GM12872 (cell line): ENCODE results near the gene SPON1.

Experiments
- CTCF ChIP-seq: IDR thresholded peaks from 3 replicates; pipeline ENCODE4 v1.5.1; 2011; ENCODE audit warnings: low read depth, mild to moderate bottlenecking, low read length, moderate library complexity; ENCODE audit not compliant: insufficient read depth

SPON1 gene

GRCh38 chr11:14148653-14149273 lies 186.2 kb downstream of the SPON1 start:
- peak; percentile 60; the same call in 2 of the 3 replicates for TF ChIP-seq CTCF

- TF ChIP-seq CTCF, result no peak
These were observed 187.2 kb downstream of the SPON1 start for GRCh38 chr11:14149683-14150082.

GRCh38 chr11:14150878-14151277 lies 188.4 kb downstream of the SPON1 start:
- no peak for TF ChIP-seq CTCF

- no peak for TF ChIP-seq CTCF
These were observed 195.9 kb downstream of the SPON1 start for GRCh38 chr11:14158393-14158792.

- no peak for TF ChIP-seq CTCF
These were observed 201.1 kb downstream of the SPON1 start for GRCh38 chr11:14163576-14163975.

- TF ChIP-seq CTCF, result no peak
These were observed 216.7 kb downstream of the SPON1 start for GRCh38 chr11:14179116-14179820.

GRCh38 chr11:14181121-14181520 lies 218.6 kb downstream of the SPON1 start:
- no peak for TF ChIP-seq CTCF
